Fibroblast of skin of scalp (primary cell): Measurements from ENCODE around the gene TENT5A.

Experiments
- DNase-seq: peaks from one replicate; pipeline ENCODE4 v3.0.0-alpha.2; 2013

Gene TENT5A

DNA sequence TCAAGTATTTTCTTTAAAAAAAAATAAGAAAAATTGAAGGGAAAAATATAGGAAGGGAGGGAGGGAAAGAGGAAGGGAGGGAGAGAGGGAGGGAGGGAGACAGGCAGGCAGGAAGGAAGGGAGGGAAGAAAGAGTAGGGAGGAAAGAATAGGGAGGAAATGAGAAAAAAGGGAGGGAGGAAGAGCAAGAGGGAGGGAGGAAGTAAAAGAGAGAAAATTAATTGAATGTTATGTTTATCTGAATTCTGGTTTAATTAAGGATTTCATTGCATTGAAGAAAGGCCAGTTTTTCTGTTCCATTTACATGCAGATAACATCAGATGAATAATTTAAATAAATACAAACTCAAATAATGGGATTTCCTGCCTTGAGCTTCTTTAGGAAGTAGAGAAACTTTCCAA is 47.8 kb downstream of the TENT5A start:
- no peak for DNase-seq

DNA sequence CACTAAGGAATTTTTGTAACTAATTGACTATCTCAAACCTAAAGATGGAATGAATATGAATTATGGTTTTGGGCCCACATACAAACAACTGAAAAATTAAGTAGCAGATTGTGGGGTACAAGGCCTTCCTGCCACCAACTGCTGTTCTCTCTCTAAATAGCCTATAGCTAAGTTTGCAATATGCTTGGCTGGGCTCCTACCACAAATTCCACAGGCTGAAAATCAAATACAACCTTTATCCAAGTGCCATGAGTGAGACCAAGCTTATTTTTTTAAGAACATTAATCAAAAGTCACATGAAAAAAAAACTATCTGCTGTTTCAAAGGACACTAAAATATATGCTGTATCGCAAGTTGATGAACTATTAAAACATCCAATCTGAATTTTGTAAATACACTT is 52.1 kb downstream of the TENT5A start:
- DNase-seq: no peak

DNA sequence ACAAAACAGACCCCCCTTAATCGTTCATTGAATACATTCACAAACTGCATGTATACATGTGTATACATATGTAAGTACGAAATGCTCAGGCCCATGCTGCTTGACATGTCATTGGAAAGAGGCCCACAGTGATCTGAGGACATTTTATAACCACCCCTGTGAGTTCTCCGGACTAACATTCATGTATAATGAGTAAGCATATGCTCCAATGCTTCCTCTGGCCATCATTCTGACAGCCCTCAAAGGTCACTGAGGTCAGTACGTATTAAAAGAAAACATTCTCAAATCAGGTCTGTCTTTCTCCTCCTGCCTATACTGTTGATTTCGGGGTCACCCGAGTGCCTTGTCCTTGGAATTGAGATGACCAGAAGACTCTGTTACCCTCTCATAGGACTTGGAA is 54.9 kb downstream of the TENT5A start:
- peak; percentile 31 for DNase-seq

DNA sequence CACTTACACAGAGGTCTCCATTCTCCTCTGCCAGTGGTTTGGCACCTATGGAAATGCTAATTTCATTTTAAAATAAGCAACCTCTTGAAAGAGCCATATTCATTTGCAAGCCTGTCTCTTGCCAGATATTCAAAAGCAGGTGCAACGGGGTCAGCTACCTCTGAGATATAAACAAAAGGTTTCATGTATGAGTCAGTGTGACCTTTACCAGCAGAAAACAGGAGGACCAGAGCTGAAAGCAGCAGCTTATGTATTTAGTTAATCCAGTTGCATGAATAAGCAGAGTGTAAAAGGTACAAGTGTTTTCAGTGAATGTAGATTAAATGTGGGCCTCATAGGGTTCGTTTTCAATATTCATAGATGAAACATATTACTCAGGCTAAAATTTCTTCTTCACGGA is 56.0 kb downstream of the TENT5A start:
- DNase-seq: no peak
